Tibial artery (tissue), 4 donors: Measurements from ENCODE around the gene LCE7A.

Experiments
- DNase-seq, 2 donors: peaks; one replicate each; pipeline ENCODE4 v3.0.0-alpha.2; 2019
- H3K27ac ChIP-seq, 2 donors: fragments of 200-600 bp; sonication (generic) in 1 of 2; 1 replicate in 1 of 2; 2 replicates in 1 of 2; pipeline ENCODE4 v1.5.1; 2018 to 2019; ENCODE audit warnings: mild to moderate bottlenecking in 1 of 2
- H3K27me3 ChIP-seq, 2 donors: fragments of 200-600 bp; sonication (generic) in 1 of 2; one replicate each; pipeline versions ENCODE4 v1.5.1 to v1.6.0; 2016 to 2019
- H3K36me3 ChIP-seq, 3 donors: fragments of 200-600 bp; sonication (generic) in 2 of 3; one replicate each; pipeline ENCODE4 v1.5.1; 2016 to 2019; ENCODE audit warnings: mild to moderate bottlenecking in 2 of 3
- H3K4me1 ChIP-seq, 4 donors: fragments of 200-600 bp; sonication (generic) in 2 of 4; 1 replicate in 3 of 4; 2 replicates in 1 of 4; pipeline ENCODE4 v1.5.1; 2016 to 2019
- H3K4me3 ChIP-seq, 2 donors: fragments of 200-600 bp; sonication (generic) in 1 of 2; 1 replicate in 1 of 2; 2 replicates in 1 of 2; pipeline ENCODE4 v1.5.1; 2018 to 2019; ENCODE audit warnings: mild to moderate bottlenecking in 2 of 2
- H3K9me3 ChIP-seq, 3 donors: fragments of 200-600 bp; sonication (generic) in 1 of 3; one replicate each; pipeline ENCODE4 v1.5.1; 2016 to 2019
- CTCF ChIP-seq, 2 experiments: fragments of 200-600 bp in 1 of 2; fragments of 450-650 bp in 1 of 2; IDR thresholded peaks; one replicate each; pipeline ENCODE4 v1.5.1; 2017 to 2019; ENCODE audit warnings: antibody characterized with exemption in 2 of 2, mild to moderate bottlenecking in 1 of 2, moderate library complexity in 1 of 2
- intact Hi-C: fragments of 100-400 bp; cut with DNase I; formaldehyde crosslinking; loops from one replicate; pipeline ENCODE4 v1.15.0; 2023; ENCODE audit warnings: low total_unique reads

Gene LCE7A

GRCh38 chr1:152880316-152880715 lies 20.5 kb downstream of the LCE7A start:
- H3K27ac ChIP-seq, result no peak overlapping the region
- no peaks in the 10 kb centered on the region for H3K9me3 ChIP-seq
- TF ChIP-seq CTCF (IDR thresholded peaks at IDR 0.05), result no peak
- H3K4me1 ChIP-seq, result peaks cover 0 to 12% (median 3%) of the 10 kb centered on the region in 4 donors
- H3K4me3 ChIP-seq, result no peak overlapping the region
- H3K36me3 ChIP-seq, result no peaks in the 10 kb centered on the region
- no peaks in the 10 kb centered on the region for H3K27me3 ChIP-seq
- no peak for DNase-seq
- intact Hi-C loops, result no loop called here

- no peak for TF ChIP-seq CTCF (IDR thresholded peaks at IDR 0.05)
- intact Hi-C loops, result no loop called here
- no peak for DNase-seq
These were observed 21.1 kb downstream of the LCE7A start for GRCh38 chr1:152880907-152881306.

GRCh38 chr1:152884085-152884484 lies 24.3 kb downstream of the LCE7A start:
- H3K27ac ChIP-seq, result no peak overlapping the region
- no peak for TF ChIP-seq CTCF (IDR thresholded peaks at IDR 0.05)
- no peak overlapping the region for H3K4me3 ChIP-seq
- H3K36me3 ChIP-seq, result no peaks in the 10 kb centered on the region
- no peaks in the 10 kb centered on the region for H3K27me3 ChIP-seq
- no peak for DNase-seq
- no peaks in the 10 kb centered on the region for H3K9me3 ChIP-seq
- H3K4me1 ChIP-seq, result peaks cover 0 to 33% (median 13%) of the 10 kb centered on the region in 4 donors
- intact Hi-C loops, result no loop called here

More at GRCh38 chr1:152880907-152881306, 21.1 kb downstream of the LCE7A start:
- Histone ChIP-seq H3K9me3 (no peaks in the 10 kb centered on the region), H3K4me1 (peaks cover 0 to 18% (median 5%) of the 10 kb centered on the region in 4 donors), H3K4me3 (no peak overlapping the region), H3K36me3 (no peaks in the 10 kb centered on the region), H3K27me3 (no peaks in the 10 kb centered on the region), H3K27ac (no peak overlapping the region)

- H3K9me3 ChIP-seq, result no peaks in the 10 kb centered on the region
- H3K27ac ChIP-seq, result no peak overlapping the region
- no peak for DNase-seq
- H3K4me3 ChIP-seq, result no peak overlapping the region
- H3K36me3 ChIP-seq, result no peaks in the 10 kb centered on the region
- H3K4me1 ChIP-seq, result peaks cover 0 to 33% (median 13%) of the 10 kb centered on the region in 4 donors
- intact Hi-C loops, result no loop called here
- H3K27me3 ChIP-seq, result no peaks in the 10 kb centered on the region
- TF ChIP-seq CTCF (IDR thresholded peaks at IDR 0.05), result no peak
These were observed 24.7 kb downstream of the LCE7A start for GRCh38 chr1:152884506-152884905.

GRCh38 chr1:152884966-152885624 lies 25.3 kb downstream of the LCE7A start:
- Histone ChIP-seq H3K4me3 (no peak overlapping the region), H3K27ac (no peak overlapping the region), H3K9me3 (no peaks in the 10 kb centered on the region), H3K27me3 (no peaks in the 10 kb centered on the region), H3K4me1 (peaks cover 0 to 33% (median 13%) of the 10 kb centered on the region in 4 donors), H3K36me3 (no peaks in the 10 kb centered on the region)
- intact Hi-C loops, result no loop called here
- no peak for TF ChIP-seq CTCF (IDR thresholded peaks at IDR 0.05)
- no peak for DNase-seq
